Measurements from ENCODE around the gene PCDH10. TPM values are rescaled to one million over a fixed set of nuclear protein-coding genes. Genes with fewer than 3 reads are reported as not detected.

PCDH10 gene, protein sequence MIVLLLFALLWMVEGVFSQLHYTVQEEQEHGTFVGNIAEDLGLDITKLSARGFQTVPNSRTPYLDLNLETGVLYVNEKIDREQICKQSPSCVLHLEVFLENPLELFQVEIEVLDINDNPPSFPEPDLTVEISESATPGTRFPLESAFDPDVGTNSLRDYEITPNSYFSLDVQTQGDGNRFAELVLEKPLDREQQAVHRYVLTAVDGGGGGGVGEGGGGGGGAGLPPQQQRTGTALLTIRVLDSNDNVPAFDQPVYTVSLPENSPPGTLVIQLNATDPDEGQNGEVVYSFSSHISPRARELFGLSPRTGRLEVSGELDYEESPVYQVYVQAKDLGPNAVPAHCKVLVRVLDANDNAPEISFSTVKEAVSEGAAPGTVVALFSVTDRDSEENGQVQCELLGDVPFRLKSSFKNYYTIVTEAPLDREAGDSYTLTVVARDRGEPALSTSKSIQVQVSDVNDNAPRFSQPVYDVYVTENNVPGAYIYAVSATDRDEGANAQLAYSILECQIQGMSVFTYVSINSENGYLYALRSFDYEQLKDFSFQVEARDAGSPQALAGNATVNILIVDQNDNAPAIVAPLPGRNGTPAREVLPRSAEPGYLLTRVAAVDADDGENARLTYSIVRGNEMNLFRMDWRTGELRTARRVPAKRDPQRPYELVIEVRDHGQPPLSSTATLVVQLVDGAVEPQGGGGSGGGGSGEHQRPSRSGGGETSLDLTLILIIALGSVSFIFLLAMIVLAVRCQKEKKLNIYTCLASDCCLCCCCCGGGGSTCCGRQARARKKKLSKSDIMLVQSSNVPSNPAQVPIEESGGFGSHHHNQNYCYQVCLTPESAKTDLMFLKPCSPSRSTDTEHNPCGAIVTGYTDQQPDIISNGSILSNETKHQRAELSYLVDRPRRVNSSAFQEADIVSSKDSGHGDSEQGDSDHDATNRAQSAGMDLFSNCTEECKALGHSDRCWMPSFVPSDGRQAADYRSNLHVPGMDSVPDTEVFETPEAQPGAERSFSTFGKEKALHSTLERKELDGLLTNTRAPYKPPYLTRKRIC
- under 1 TPM; 0.27 to 0.83 (median 0.50) TPM for total RNA-seq

DNA sequence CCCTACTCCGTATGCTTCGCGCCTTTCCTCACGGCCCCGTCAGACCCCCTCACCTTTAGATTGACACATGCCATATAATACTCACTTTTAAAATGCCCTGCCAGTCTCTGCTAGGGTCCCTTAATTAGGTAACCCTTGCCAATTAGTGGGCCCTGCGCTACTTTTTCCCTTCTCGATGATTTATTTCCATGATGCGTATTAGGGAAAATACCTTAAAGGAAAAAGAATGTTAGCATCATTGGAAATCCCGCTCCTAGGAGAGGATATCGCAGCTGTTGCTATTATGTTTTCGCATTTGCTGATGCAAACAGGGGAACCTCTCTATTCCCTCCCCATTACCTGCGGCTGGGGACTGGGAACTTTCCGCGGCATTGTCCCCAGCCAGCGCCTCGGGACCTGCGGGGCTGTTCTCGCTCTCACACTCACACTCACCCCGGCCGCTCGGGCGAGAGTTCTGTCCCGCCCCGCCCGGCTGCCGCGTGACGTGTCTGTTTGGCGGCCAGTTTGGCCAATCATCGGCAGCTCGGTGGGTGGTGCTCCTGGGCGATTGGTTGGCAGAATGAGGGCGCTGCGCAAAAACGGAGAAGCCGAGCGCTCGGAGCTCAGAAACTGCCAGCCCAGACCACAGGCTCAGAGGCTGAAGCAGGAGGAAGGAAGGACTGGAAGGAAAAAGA, at the start of gene PCDH10:
TSS of gene PCDH10 (plus strand) at position 605 of the 674 bp plus-strand sequence. CDS start 847 bp downstream, outside the sequence.
- TF ChIP-seq POLR2A (IDR thresholded peaks at IDR 0.05) = no peak
- TF ChIP-seq, protein P1, sequence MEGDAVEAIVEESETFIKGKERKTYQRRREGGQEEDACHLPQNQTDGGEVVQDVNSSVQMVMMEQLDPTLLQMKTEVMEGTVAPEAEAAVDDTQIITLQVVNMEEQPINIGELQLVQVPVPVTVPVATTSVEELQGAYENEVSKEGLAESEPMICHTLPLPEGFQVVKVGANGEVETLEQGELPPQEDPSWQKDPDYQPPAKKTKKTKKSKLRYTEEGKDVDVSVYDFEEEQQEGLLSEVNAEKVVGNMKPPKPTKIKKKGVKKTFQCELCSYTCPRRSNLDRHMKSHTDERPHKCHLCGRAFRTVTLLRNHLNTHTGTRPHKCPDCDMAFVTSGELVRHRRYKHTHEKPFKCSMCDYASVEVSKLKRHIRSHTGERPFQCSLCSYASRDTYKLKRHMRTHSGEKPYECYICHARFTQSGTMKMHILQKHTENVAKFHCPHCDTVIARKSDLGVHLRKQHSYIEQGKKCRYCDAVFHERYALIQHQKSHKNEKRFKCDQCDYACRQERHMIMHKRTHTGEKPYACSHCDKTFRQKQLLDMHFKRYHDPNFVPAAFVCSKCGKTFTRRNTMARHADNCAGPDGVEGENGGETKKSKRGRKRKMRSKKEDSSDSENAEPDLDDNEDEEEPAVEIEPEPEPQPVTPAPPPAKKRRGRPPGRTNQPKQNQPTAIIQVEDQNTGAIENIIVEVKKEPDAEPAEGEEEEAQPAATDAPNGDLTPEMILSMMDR (IDR thresholded peaks at IDR 0.05) = no peak
- no peaks in the 10 kb centered on the region for H3K36me3 ChIP-seq
- no peak within 1 kb of the TSS for H3K27ac ChIP-seq
- H3K4me1 ChIP-seq = peaks cover 0 to 36% (median 0%) of the 10 kb centered on the region in 4 donors
- DNase-seq = peak in 2 of 3 donors; percentile 72 to 74
- peaks cover 0 to 8% (median 0%) of the 10 kb centered on the region in 4 donors for H3K9me3 ChIP-seq
- peak within 1 kb of the TSS; percentile 7 to 43 (median 20) for H3K4me3 ChIP-seq
- peaks cover 0 to 17% of the 10 kb centered on the region in 2 donors for H3K27me3 ChIP-seq

DNA sequence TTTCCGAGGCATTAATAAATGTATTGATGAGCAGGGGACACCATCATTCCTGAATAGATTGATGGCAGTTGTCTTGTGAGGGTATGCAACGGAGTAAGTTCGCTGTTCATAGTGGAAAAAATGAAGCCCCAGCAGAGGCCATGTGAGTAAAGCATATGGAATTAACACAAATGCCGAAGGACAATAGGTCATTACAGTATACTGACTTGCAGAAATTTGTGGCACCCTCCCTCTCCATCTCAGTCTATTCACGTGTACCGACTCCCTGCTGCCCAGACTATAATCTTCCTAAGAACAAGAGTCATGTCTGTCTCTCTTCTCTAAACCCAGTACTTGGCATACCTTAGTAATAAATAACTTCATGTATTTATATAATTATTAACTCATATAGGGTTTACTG, 47.1 kb upstream of the PCDH10 start:
- Histone ChIP-seq H3K4me3 (no peak overlapping the region), H3K27ac (no peak overlapping the region), H3K9me3 (no peaks in the 10 kb centered on the region), H3K36me3 (no peaks in the 10 kb centered on the region), H3K27me3 (no peaks in the 10 kb centered on the region), H3K4me1 (no peaks in the 10 kb centered on the region)
- no peak for DNase-seq
- TF ChIP-seq, protein P1 (IDR thresholded peaks at IDR 0.05) = no peak
- TF ChIP-seq POLR2A (IDR thresholded peaks at IDR 0.05) = no peak

DNA sequence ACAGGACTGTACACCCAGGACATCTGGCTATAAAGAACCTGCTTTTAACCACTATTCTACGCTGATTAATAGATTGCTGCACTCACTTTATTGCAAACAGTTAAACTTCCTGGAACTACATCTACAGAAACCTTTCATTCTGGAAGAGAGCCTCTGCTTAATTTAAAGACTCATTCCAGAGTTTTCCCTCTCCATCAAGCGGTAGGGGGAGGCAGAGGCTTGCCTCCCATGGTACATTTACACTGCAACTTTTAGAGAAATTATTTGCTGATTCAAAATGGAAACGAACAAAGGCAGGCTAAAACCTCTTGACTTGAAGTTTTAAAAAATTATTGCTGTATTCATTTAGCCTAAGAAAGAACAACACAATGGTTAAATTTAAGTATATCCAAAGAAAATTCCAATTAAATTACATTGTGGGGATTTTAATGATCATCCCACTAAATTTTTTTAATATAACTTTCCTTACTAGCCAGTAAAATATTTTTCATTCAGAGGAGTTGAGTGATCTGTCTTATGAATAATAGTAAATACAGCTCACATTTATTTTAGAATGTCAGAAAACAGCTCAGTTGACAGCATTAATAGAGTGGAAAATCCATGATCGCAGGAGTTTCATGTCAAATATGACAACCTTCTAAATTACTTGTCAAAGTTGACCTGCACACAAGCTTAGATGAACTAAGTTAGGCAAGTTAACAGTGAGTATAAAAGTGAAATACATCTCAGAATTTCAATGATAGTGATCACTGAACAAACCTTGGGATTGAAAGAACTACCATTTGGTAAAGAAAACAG, 46.3 kb upstream of the PCDH10 start:
- TF ChIP-seq, protein P1 (IDR thresholded peaks at IDR 0.05) = no peak
- TF ChIP-seq POLR2A (IDR thresholded peaks at IDR 0.05) = no peak

DNA sequence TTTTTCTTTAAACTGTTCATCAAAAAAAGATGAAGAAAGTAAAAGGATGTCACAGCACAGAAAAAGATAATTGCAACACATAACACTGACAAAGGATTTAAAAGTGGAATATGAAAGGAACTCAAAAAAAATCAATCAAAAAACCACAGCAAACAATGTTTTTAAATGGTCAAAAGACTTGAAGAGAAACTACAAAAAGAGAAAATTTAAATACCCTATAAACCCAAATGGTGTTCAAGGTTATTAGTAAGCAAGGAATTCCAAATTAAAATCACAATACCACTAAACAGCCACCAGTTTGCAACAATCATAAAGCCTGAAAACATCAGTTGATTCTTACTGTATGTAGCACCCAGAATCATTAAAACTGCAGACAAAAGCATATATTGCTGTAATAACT, 36.5 kb upstream of the PCDH10 start:
- H3K36me3 ChIP-seq = no peaks in the 10 kb centered on the region
- no peak for DNase-seq
- no peaks in the 10 kb centered on the region for H3K27me3 ChIP-seq
- no peak overlapping the region for H3K4me3 ChIP-seq
- H3K27ac ChIP-seq = no peak overlapping the region
- TF ChIP-seq POLR2A (IDR thresholded peaks at IDR 0.05) = no peak
- TF ChIP-seq, protein P1 (IDR thresholded peaks at IDR 0.05) = no peak
- no peaks in the 10 kb centered on the region for H3K9me3 ChIP-seq
- no peaks in the 10 kb centered on the region for H3K4me1 ChIP-seq

More for the DNA sequence above, 46.3 kb upstream of the PCDH10 start:
- H3K27ac ChIP-seq = no peak overlapping the region
- H3K4me3 ChIP-seq = no peak overlapping the region
- H3K4me1 ChIP-seq = no peaks in the 10 kb centered on the region
- DNase-seq = no peak
- H3K27me3 ChIP-seq = no peaks in the 10 kb centered on the region
- H3K9me3 ChIP-seq = no peaks in the 10 kb centered on the region
- no peaks in the 10 kb centered on the region for H3K36me3 ChIP-seq

All from Peyer's patch (tissue), 4 donors.